Measurements from ENCODE around the gene PANK2.
"Not testable (repeated sequence)": the region's sequence is repeated elsewhere in the genome, so short reads cannot be mapped to it uniquely, and the experiment has no call there.

The PANK2 gene

GRCh38 chr20:3888622-3889488, at the start of gene PANK2:
Gene PANK2, plus strand, starts transcription at chr20:3889387.
- peak; percentile 98 for DNase-seq (ENCODE audit: low read depth)
- H3K4me3 ChIP-seq (ENCODE audit: control insufficient read depth, low read depth, low read length): peak within 1 kb of the TSS; percentile 83
- peak; percentile 52 for TF ChIP-seq CTCF (conservative IDR thresholded peaks at IDR 0.05; ENCODE audit: control insufficient read depth, insufficient read depth, low read depth, low read length)

GRCh38 chr20:3840201-3840600, 49.0 kb upstream of the PANK2 start:
- H3K4me3 ChIP-seq (ENCODE audit: control insufficient read depth, low read depth, low read length); DNase-seq (ENCODE audit: low read depth): not testable (repeated sequence)

- TF ChIP-seq CTCF (conservative IDR thresholded peaks at IDR 0.05; ENCODE audit: control insufficient read depth, insufficient read depth, low read depth, low read length): no peak
- DNase-seq (ENCODE audit: low read depth): no peak
- no peak overlapping the region for H3K4me3 ChIP-seq (ENCODE audit: control insufficient read depth, low read depth, low read length)
Measured at GRCh38 chr20:3842348-3842930, 46.7 kb upstream of the PANK2 start.

- TF ChIP-seq CTCF (conservative IDR thresholded peaks at IDR 0.05; ENCODE audit: control insufficient read depth, insufficient read depth, low read depth, low read length): no peak
- DNase-seq (ENCODE audit: low read depth): peak; percentile 92
Measured at GRCh38 chr20:3843490-3843889, 45.7 kb upstream of the PANK2 start.

GRCh38 chr20:3843990-3844619, 45.1 kb upstream of the PANK2 start:
- not testable (repeated sequence) for DNase-seq (ENCODE audit: low read depth); H3K4me3 ChIP-seq (ENCODE audit: control insufficient read depth, low read depth, low read length)

More at GRCh38 chr20:3843490-3843889, 45.7 kb upstream of the PANK2 start:
- H3K4me3 ChIP-seq (ENCODE audit: control insufficient read depth, low read depth, low read length): no peak overlapping the region

- DNase-seq (ENCODE audit: low read depth): no peak
- no peak for TF ChIP-seq CTCF (conservative IDR thresholded peaks at IDR 0.05; ENCODE audit: control insufficient read depth, insufficient read depth, low read depth, low read length)
- H3K4me3 ChIP-seq (ENCODE audit: control insufficient read depth, low read depth, low read length): peak overlapping the region; percentile 81
Measured at GRCh38 chr20:3846378-3846739, 42.8 kb upstream of the PANK2 start.

- DNase-seq (ENCODE audit: low read depth): peak; percentile 63
- H3K4me3 ChIP-seq (ENCODE audit: control insufficient read depth, low read depth, low read length): peak within 1 kb of the TSS; percentile 81
- TF ChIP-seq CTCF (conservative IDR thresholded peaks at IDR 0.05; ENCODE audit: control insufficient read depth, insufficient read depth, low read depth, low read length): no peak
Measured at GRCh38 chr20:3846740-3847428, 42.3 kb upstream of the PANK2 start, which contains the start of gene MAVS. Gene MAVS, plus strand, starts transcription at chr20:3846834. Its CDS starts 7,791 bp downstream, at chr20:3854625.
